ENCODE results near the gene PIWIL1.

The PIWIL1 gene

GRCh38 chr12:130316251-130316650 lies 21.4 kb upstream of the PIWIL1 start:
- no peaks in the 10 kb centered on the region for H3K9me2 ChIP-seq (ENCODE audit: low read depth, low read length)
- no peaks in the 10 kb centered on the region for H3K27me3 ChIP-seq (ENCODE audit: insufficient read depth, low read length)
- no peak overlapping the region for H3K4me3 ChIP-seq (ENCODE audit: low read depth, low read length, poor library complexity, severe bottlenecking)
- no peaks in the 10 kb centered on the region for H3K36me3 ChIP-seq (ENCODE audit: insufficient read depth, low read length)
- no peak overlapping the region for H2AFZ ChIP-seq (ENCODE audit: low read length)
- no peak overlapping the region for H3K4me2 ChIP-seq (ENCODE audit: low read length)
- no peaks in the 10 kb centered on the region for H3K79me2 ChIP-seq (ENCODE audit: insufficient read depth, low read length)
- no peaks in the 10 kb centered on the region for H3K9me3 ChIP-seq (ENCODE audit: low read length)
- H3F3A ChIP-seq (ENCODE audit: insufficient read depth, low read length), result no peaks in the 10 kb centered on the region
- TF ChIP-seq EZH2 (IDR thresholded peaks at IDR 0.05; ENCODE audit: borderline replicate concordance, low read length) (no peak), CTCF (IDR thresholded peaks at IDR 0.05; ENCODE audit: low read length) (no peak)
- no peaks in the 10 kb centered on the region for H4K20me1 ChIP-seq (ENCODE audit: insufficient read depth, low read length)
- no peak overlapping the region for H3K27ac ChIP-seq (ENCODE audit: low read depth, low read length, poor library complexity, severe bottlenecking)
- no peaks in the 10 kb centered on the region for H3K4me1 ChIP-seq (ENCODE audit: insufficient read depth, low read length, severe bottlenecking)
- H3K9ac ChIP-seq (ENCODE audit: low read length), result no peak overlapping the region

- no peaks in the 10 kb centered on the region for H3K4me1 ChIP-seq (ENCODE audit: insufficient read depth, low read length, severe bottlenecking)
- H3F3A ChIP-seq (ENCODE audit: insufficient read depth, low read length), result no peaks in the 10 kb centered on the region
- no peak overlapping the region for H3K4me2 ChIP-seq (ENCODE audit: low read length)
- H3K79me2 ChIP-seq (ENCODE audit: insufficient read depth, low read length), result no peaks in the 10 kb centered on the region
- no peaks in the 10 kb centered on the region for H3K36me3 ChIP-seq (ENCODE audit: insufficient read depth, low read length)
- H3K9me2 ChIP-seq (ENCODE audit: low read depth, low read length), result no peaks in the 10 kb centered on the region
- H3K9ac ChIP-seq (ENCODE audit: low read length), result no peak overlapping the region
- no peak overlapping the region for H2AFZ ChIP-seq (ENCODE audit: low read length)
- H3K27me3 ChIP-seq (ENCODE audit: insufficient read depth, low read length), result no peaks in the 10 kb centered on the region
- no peaks in the 10 kb centered on the region for H4K20me1 ChIP-seq (ENCODE audit: insufficient read depth, low read length)
- no peak overlapping the region for H3K27ac ChIP-seq (ENCODE audit: low read depth, low read length, poor library complexity, severe bottlenecking)
- TF ChIP-seq CTCF (IDR thresholded peaks at IDR 0.05; ENCODE audit: low read length) (no peak), EZH2 (IDR thresholded peaks at IDR 0.05; ENCODE audit: borderline replicate concordance, low read length) (no peak)
- no peaks in the 10 kb centered on the region for H3K9me3 ChIP-seq (ENCODE audit: low read length)
- H3K4me3 ChIP-seq (ENCODE audit: low read depth, low read length, poor library complexity, severe bottlenecking), result no peak overlapping the region
Observed at GRCh38 chr12:130320536-130320935, 17.2 kb upstream of the PIWIL1 start.

GRCh38 chr12:130322263-130322662 lies 15.4 kb upstream of the PIWIL1 start:
- Histone ChIP-seq H2AFZ (ENCODE audit: low read length) (no peak overlapping the region), H3K9me3 (ENCODE audit: low read length) (no peaks in the 10 kb centered on the region), H3K27ac (ENCODE audit: low read depth, low read length, poor library complexity, severe bottlenecking) (no peak overlapping the region), H3K9me2 (ENCODE audit: low read depth, low read length) (no peaks in the 10 kb centered on the region), H3K4me1 (ENCODE audit: insufficient read depth, low read length, severe bottlenecking) (no peaks in the 10 kb centered on the region), H3K79me2 (ENCODE audit: insufficient read depth, low read length) (no peaks in the 10 kb centered on the region), H3K9ac (ENCODE audit: low read length) (no peak overlapping the region), H4K20me1 (ENCODE audit: insufficient read depth, low read length) (no peaks in the 10 kb centered on the region), H3K27me3 (ENCODE audit: insufficient read depth, low read length) (no peaks in the 10 kb centered on the region), H3K36me3 (ENCODE audit: insufficient read depth, low read length) (no peaks in the 10 kb centered on the region), H3K4me3 (ENCODE audit: low read depth, low read length, poor library complexity, severe bottlenecking) (no peak overlapping the region), H3F3A (ENCODE audit: insufficient read depth, low read length) (no peaks in the 10 kb centered on the region), H3K4me2 (ENCODE audit: low read length) (no peak overlapping the region)
- TF ChIP-seq EZH2 (IDR thresholded peaks at IDR 0.05; ENCODE audit: borderline replicate concordance, low read length) (no peak), CTCF (IDR thresholded peaks at IDR 0.05; ENCODE audit: low read length) (no peak)
